GM19099 (cell line): ENCODE results near the gene FBXL7.

Experiments
- POLR2A ChIP-seq: IDR thresholded peaks from 3 replicates; pipeline ENCODE4 v1.6.1; 2011; ENCODE audit warnings: low read depth; ENCODE audit not compliant: insufficient read length; ENCODE audit errors: extremely low read depth

Gene FBXL7

GRCh38 chr5:15783734-15784133 is 283.8 kb downstream of the FBXL7 start:
- no peak for TF ChIP-seq POLR2A

- no peak for TF ChIP-seq POLR2A
Measured at GRCh38 chr5:15785531-15785981, 285.6 kb downstream of the FBXL7 start.

GRCh38 chr5:15786326-15786725 is 286.3 kb downstream of the FBXL7 start:
- TF ChIP-seq POLR2A = no peak

GRCh38 chr5:15786884-15787283 is 286.9 kb downstream of the FBXL7 start:
- TF ChIP-seq POLR2A = no peak

- TF ChIP-seq POLR2A = no peak
Measured at GRCh38 chr5:15787681-15788080, 287.7 kb downstream of the FBXL7 start.

GRCh38 chr5:15789642-15790041 is 289.7 kb downstream of the FBXL7 start:
- no peak for TF ChIP-seq POLR2A

GRCh38 chr5:15790446-15791018 is 290.6 kb downstream of the FBXL7 start:
- no peak for TF ChIP-seq POLR2A

GRCh38 chr5:15791274-15791673 is 291.3 kb downstream of the FBXL7 start:
- no peak for TF ChIP-seq POLR2A

GRCh38 chr5:15791859-15792258 is 291.9 kb downstream of the FBXL7 start:
- TF ChIP-seq POLR2A = no peak

GRCh38 chr5:15794052-15794985 is 294.3 kb downstream of the FBXL7 start:
- no peak for TF ChIP-seq POLR2A

- no peak for TF ChIP-seq POLR2A
Measured at GRCh38 chr5:15796096-15796495, 296.1 kb downstream of the FBXL7 start.

GRCh38 chr5:15796557-15796956 is 296.6 kb downstream of the FBXL7 start:
- no peak for TF ChIP-seq POLR2A

GRCh38 chr5:15797116-15797515 is 297.1 kb downstream of the FBXL7 start:
- no peak for TF ChIP-seq POLR2A

GRCh38 chr5:15798006-15798405 is 298.0 kb downstream of the FBXL7 start:
- no peak for TF ChIP-seq POLR2A

- no peak for TF ChIP-seq POLR2A
Measured at GRCh38 chr5:15799014-15799413, 299.0 kb downstream of the FBXL7 start.

GRCh38 chr5:15799612-15800011 is 299.6 kb downstream of the FBXL7 start:
- TF ChIP-seq POLR2A = no peak
